Brain microvascular endothelial cell (primary cell): ENCODE data around the gene CSH2.
"Not testable (repeated sequence)": the region's sequence is repeated elsewhere in the genome, so short reads cannot be mapped to it uniquely, and the experiment has no call there.

Source experiments
- DNase-seq: peaks from one replicate; pipeline ENCODE4 v3.0.0-alpha.2; 2020
- H3K27ac ChIP-seq: fragments of 250-450 bp; sonication (Bioruptor Pico); 2 replicates; pipeline ENCODE4 v1.5.1; 2020; ENCODE audit warnings: mild to moderate bottlenecking, moderate library complexity
- H3K27me3 ChIP-seq: fragments of 250-450 bp; sonication (Bioruptor Pico); replicated peaks from 2 replicates; pipeline ENCODE4 v1.5.1; 2020; ENCODE audit warnings: mild to moderate bottlenecking
- H3K36me3 ChIP-seq: fragments of 250-450 bp; sonication (Bioruptor Pico); replicated peaks from 2 replicates; pipeline ENCODE4 v1.5.1; 2020; ENCODE audit warnings: mild to moderate bottlenecking
- H3K4me3 ChIP-seq: 2 replicates; pipeline ENCODE4 v1.5.1; 2011; ENCODE audit warnings: low read depth, mild to moderate bottlenecking, control low read depth, low read length, moderate library complexity
- CTCF ChIP-seq: IDR thresholded peaks from 2 replicates; pipeline ENCODE4 v1.5.1; 2011; ENCODE audit warnings: low read depth, mild to moderate bottlenecking, moderate library complexity, low read length, control low read depth, inconsistent platforms; ENCODE audit errors: missing control alignments
- in situ Hi-C: cut with HindIII; loops from 2 replicates; pipeline ENCODE4 v1.10.0; 2017; ENCODE audit warnings: low sequenced_read_pairs, low pct_ligation_motif_present

CSH2 gene

GRCh38 chr17:63907161-63907778 is 33.8 kb upstream of the CSH2 start:
- in situ Hi-C loops, H3K27ac ChIP-seq, H3K4me3 ChIP-seq, H3K27me3 ChIP-seq, DNase-seq, H3K36me3 ChIP-seq: not testable (repeated sequence)
- TF ChIP-seq CTCF: peak; percentile 47

DNA sequence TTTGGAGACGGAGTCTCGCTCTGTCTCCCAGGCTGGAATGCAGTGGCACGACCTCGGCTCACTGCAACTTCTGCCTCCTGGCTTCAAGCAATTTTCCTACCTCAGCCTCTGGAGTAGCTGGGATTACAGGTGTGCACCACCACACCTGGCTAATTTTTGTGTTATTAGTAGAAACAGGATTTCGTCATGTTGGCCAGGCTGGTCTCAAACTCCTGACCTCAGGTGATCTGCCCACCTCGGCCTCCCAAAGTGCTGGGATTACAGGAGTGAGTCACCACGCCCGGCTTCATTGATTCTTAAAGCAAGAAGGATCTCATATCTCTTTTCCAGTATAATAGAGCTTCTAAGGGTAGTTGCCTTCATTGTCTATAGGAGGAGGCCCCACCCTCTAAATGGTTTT is 31.3 kb upstream of the CSH2 start:
- H3K27me3 ChIP-seq, H3K27ac ChIP-seq, in situ Hi-C loops, H3K4me3 ChIP-seq, DNase-seq, H3K36me3 ChIP-seq: not testable (repeated sequence)

DNA sequence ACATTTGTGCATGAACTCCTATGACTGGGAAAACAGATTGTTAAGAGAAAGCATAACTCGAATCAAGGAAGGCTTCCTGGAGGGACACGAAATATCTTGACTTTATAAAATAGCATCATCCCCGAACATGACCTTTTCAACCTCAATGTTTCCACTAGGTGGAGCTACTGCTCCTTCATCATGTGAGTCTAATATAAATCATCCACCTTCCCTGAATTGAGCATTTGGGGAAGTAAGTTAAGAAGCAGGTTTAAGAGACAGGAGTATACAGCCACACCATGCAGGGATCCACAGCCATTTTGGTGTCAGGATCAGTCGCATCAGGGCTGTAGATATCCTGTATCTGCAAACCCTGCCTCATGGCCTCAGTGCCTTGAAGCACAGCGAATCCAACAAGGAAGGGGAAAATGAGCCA is 30.3 kb upstream of the CSH2 start:
- H3K27me3 ChIP-seq, H3K4me3 ChIP-seq, H3K36me3 ChIP-seq, H3K27ac ChIP-seq, in situ Hi-C loops: not testable (repeated sequence)
- peak; percentile 49 for DNase-seq
- peak; percentile 26 for TF ChIP-seq CTCF

DNA sequence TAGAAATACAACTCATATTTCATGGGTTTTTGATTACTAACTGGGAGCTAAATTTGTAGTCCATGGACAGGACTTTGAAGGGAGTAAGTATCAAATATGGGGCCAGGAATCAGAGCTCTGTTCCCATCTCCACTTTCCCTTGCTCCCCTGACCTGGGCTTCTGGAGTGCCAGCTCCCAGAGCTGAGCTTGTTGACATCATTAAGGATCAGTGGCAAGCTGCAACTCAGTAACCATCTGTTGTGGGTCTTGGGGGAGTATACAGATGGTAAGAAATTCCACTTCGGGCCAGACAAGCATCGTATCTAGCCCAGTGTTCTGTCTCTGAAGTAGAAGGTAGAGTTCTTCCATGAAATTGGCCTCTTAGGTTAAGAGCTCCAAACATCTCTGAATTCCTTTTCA is 28.5 kb upstream of the CSH2 start:
- DNase-seq, H3K27me3 ChIP-seq, H3K36me3 ChIP-seq, in situ Hi-C loops, H3K4me3 ChIP-seq, H3K27ac ChIP-seq: not testable (repeated sequence)

DNA sequence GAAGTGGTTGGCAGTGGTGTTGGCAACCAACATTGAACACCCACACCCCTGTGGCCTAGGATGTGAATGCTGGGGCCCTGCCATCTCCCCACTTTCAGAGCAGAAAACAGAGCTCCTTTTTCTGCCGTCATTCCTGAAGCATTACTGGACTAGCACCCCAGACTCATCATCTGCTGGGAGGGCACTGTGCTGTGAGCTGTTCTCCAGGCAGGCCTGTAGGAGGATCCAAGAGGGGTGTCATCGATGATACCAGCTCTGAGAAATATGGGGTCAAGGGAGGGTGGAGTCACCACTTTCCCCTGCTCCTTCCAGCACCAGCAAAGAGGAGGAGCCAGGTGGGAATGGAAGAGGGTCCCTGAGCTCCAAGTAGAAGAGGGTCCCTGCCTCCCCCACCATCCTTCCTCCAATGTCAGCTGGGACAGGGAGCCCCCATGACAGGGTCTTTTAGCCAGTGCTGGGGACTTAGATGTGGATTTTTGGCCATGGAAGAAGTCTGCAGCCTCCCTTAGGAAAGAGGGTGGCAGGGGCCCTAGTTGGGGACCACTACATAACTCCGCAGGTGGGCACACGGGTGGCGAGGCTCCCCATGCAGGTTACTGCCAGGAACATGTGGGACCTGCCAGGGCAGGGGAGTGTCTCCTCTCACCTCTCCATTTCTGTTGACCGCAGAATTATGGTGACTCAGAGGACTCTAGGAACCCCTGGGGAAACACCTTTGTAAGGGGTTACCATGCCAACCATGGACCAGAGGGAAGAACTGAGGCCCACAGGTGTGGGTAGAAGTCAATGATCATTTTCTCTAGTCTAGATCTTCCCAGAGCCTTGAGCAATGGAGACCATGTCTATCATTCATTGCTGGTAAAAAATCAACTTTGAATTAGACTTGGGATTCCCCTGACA is 25.7 kb upstream of the CSH2 start:
- H3K36me3 ChIP-seq, DNase-seq, in situ Hi-C loops, H3K27ac ChIP-seq, H3K27me3 ChIP-seq, H3K4me3 ChIP-seq: not testable (repeated sequence)

DNA sequence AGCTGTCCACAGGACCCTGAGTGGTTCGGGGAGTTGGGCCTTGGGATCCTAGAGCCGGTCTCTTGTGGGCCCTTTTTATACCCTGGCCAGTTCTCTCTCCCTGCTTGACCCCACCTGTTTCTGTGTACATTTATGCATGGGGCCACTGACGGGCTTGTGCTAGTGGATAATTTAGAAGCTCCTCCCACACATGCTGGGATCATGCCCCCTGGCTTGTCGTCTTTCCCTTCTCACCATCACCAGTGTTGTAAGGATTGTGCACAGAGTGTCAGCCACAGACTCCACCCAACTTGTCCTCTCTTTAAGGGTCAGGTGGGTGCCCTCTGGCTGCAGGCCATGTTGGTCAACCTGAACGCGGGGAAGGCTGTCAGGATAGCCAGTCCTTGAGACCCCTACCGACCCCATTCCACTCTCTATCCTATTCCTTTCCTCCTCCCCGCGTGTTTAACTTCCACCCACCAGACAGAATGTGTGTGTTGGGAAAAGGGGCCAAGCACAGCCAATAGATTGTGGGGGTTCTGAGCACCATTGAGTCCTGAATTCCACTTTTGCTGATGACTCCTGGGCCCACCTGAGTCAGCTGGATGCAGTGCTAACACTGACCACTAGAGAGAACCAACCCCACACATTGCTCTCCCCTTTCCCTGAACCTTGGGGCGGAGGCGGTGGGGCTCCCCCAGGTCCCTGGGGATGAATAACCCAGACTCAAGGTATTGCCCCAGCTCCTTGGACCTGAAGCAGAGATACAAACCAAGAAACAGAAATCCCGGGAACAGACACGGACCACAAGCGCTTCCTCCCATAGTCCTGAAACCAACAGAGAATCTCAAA is 23.3 kb upstream of the CSH2 start, which contains the start of gene CSH1:
TSS of gene CSH1 (minus strand) at position 51 of the 831 bp plus-strand sequence. CDS start 63 bp downstream, outside the sequence.
- H3K27ac ChIP-seq, in situ Hi-C loops, DNase-seq, H3K4me3 ChIP-seq, H3K36me3 ChIP-seq, H3K27me3 ChIP-seq: not testable (repeated sequence)

GRCh38 chr17:63894821-63895220 is 21.3 kb upstream of the CSH2 start:
- in situ Hi-C loops, DNase-seq, H3K27me3 ChIP-seq, H3K4me3 ChIP-seq, H3K36me3 ChIP-seq, H3K27ac ChIP-seq: not testable (repeated sequence)

- H3K27ac ChIP-seq, H3K27me3 ChIP-seq, DNase-seq, H3K4me3 ChIP-seq, in situ Hi-C loops, H3K36me3 ChIP-seq: not testable (repeated sequence)
Measured at GRCh38 chr17:63894021-63894420, 20.5 kb upstream of the CSH2 start.

DNA sequence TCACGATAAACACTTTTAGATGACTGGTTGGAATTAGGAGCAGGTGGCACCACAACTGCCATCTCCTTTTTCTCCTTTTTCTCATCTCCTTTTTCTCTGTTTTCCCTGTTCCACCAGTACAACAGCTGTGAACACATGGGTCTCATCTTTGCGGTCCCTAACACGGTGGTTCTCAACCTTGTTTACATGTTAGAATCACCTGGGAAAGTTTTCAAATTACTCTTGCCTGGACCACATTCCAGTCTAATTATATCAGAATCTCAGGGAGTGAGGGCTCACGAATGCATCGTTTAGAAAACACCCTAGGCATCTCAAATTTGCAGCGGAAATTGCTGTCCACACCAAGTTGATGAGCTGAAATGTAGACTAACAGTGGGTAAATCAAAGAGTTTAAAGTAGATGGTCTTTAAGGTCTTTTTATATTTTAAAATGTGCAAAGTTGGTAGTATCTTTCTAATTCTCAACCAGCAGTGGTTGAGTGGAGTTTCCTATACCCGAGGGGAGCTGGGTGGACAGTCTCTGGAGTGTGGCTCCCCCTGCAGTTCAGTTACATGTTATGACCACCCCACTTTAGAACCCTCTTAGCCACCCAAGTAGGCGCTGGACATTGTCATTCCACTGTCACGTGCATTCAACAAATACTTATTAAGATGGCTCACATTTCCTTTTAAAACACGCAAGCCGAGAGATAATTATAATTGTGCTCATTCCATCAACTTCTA is 19.0 kb upstream of the CSH2 start:
- DNase-seq, H3K27me3 ChIP-seq, H3K27ac ChIP-seq, H3K36me3 ChIP-seq, H3K4me3 ChIP-seq, in situ Hi-C loops: not testable (repeated sequence)
